Lung (tissue), 12 donors: ENCODE results near the gene CDH4. TPM values are rescaled to one million over a fixed set of nuclear protein-coding genes. Genes with fewer than 3 reads are reported as not detected.

Experiments
- ATAC-seq: fragments of 200-7000 bp; cut with Tn5 transposase; one replicate; pipeline ENCODE4 v1.9.1; 2020; ENCODE audit warnings: moderate number of reproducible peaks; ENCODE audit not compliant: insufficient read depth, low FRiP score
- DNase-seq, 3 donors: peaks; one replicate each; pipeline ENCODE4 v3.0.0-alpha.2; 2013 to 2017
- H3K27ac ChIP-seq, 2 donors: one replicate each; pipeline ENCODE4 v1.5.1; 2013; ENCODE audit warnings: mild to moderate bottlenecking in 2 of 2, moderate library complexity in 2 of 2, control low read depth in 1 of 2, inconsistent platforms in 1 of 2, low read depth in 1 of 2, low read length in 1 of 2
- H3K27me3 ChIP-seq, 3 donors: one replicate each; pipeline ENCODE4 v1.5.1; 2013; ENCODE audit warnings: low read length in 2 of 3; ENCODE audit not compliant: control insufficient read depth in 3 of 3, insufficient read depth in 3 of 3
- H3K36me3 ChIP-seq, 4 donors: one replicate each; pipeline ENCODE4 v1.5.1; 2013; ENCODE audit warnings: low read length in 4 of 4, mild to moderate bottlenecking in 1 of 4, moderate library complexity in 1 of 4; ENCODE audit not compliant: control insufficient read depth in 4 of 4, insufficient read depth in 4 of 4
- H3K4me1 ChIP-seq, 5 donors: one replicate each; pipeline ENCODE4 v1.5.1; 2013; ENCODE audit warnings: low read length in 5 of 5, mild to moderate bottlenecking in 2 of 5, moderate library complexity in 1 of 5; ENCODE audit not compliant: control insufficient read depth in 5 of 5, insufficient read depth in 5 of 5
- H3K4me3 ChIP-seq: one replicate; pipeline ENCODE4 v1.5.1; 2013; ENCODE audit warnings: mild to moderate bottlenecking, control low read depth, moderate library complexity
- H3K9ac ChIP-seq, 2 donors: one replicate each; pipeline ENCODE4 v1.5.1; 2013; ENCODE audit warnings: low read length in 2 of 2, control low read depth in 1 of 2; ENCODE audit not compliant: insufficient read depth in 1 of 2
- H3K9me3 ChIP-seq, 4 donors: one replicate each; pipeline ENCODE4 v1.5.1; 2013; ENCODE audit warnings: low read length in 3 of 4, mild to moderate bottlenecking in 1 of 4, moderate library complexity in 1 of 4; ENCODE audit not compliant: control insufficient read depth in 4 of 4, insufficient read depth in 3 of 4
- WGBS, 2 donors: extraction: QIAGEN DNeasy Blood & Tissue Kit; methylation state at CpG; one replicate each; pipeline ENCODE4 v1.1.7; 2013; 5-methylcytosine and 5-hydroxymethylcytosine counted together
- polyA plus RNA-seq, 2 donors: library from polyadenylated mRNA; stranded (reverse); fragments of 200-250 nt; gene quantifications; one replicate each; pipeline ENCODE4 v1.2.1, GENCODE V29; 2013
- total RNA-seq, 2 donors: library from RNA; depleted of rRNA in 1 of 2; stranded (reverse); fragments of >200 nt in 1 of 2; gene quantifications; one replicate each; pipeline ENCODE4 v1.2.1, GENCODE V29; 2014 to 2021
- TF ChIP-seq, protein P1 (sequence below): IDR thresholded peaks from 2 replicates; pipeline ENCODE4 v1.5.1; 2012; ENCODE audit warnings: mild to moderate bottlenecking; ENCODE audit errors: control extremely low read depth, extremely low read depth
- donor health status: control.
- donor health status: control.
- donor health status: Bipolar disorder and iron deficiency.
- donor health status: healthy.
- donor health status: DM: yes; HTN: yes; CAD: no.

CDH4 gene
- total and polyA plus RNA-seq, 4 donors: 0.10 to 2.1 (median 0.34) TPM

DNA sequence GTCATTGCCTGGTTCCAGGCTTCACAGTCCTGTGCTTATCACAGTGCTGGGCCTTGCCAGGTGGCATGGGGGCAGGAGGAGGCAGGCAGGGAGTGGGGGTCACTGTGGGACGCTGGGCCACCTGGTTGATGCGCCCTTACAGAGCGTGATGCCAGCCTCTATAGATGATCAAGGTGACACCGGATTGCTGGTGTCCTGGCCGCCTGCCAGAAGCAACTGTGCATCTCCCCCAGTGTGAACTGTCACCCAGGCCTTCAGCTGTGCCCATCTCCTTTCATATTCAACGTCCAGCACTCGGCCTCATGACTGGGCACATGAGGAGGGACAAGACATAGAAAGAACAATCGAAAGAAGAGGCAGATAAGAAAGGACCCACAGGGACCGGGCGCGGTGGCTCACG is 494.7 kb downstream of the CDH4 start:
- no peak for ATAC-seq
- no peak overlapping the region for H3K9ac ChIP-seq
- TF ChIP-seq, protein P1, sequence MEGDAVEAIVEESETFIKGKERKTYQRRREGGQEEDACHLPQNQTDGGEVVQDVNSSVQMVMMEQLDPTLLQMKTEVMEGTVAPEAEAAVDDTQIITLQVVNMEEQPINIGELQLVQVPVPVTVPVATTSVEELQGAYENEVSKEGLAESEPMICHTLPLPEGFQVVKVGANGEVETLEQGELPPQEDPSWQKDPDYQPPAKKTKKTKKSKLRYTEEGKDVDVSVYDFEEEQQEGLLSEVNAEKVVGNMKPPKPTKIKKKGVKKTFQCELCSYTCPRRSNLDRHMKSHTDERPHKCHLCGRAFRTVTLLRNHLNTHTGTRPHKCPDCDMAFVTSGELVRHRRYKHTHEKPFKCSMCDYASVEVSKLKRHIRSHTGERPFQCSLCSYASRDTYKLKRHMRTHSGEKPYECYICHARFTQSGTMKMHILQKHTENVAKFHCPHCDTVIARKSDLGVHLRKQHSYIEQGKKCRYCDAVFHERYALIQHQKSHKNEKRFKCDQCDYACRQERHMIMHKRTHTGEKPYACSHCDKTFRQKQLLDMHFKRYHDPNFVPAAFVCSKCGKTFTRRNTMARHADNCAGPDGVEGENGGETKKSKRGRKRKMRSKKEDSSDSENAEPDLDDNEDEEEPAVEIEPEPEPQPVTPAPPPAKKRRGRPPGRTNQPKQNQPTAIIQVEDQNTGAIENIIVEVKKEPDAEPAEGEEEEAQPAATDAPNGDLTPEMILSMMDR: no peak
- no peak overlapping the region for H3K4me3 ChIP-seq
- DNase-seq: no peak
- H3K9me3 ChIP-seq: peaks cover 0 to 13% (median 0%) of the 10 kb centered on the region in 4 donors
- WGBS, 2 donors: 88 to 95% methylated on average over 12 of the region's 12 CpGs
- H3K27me3 ChIP-seq: no peaks in the 10 kb centered on the region
- H3K4me1 ChIP-seq: no peaks in the 10 kb centered on the region
- H3K27ac ChIP-seq: no peak overlapping the region
- H3K36me3 ChIP-seq: no peaks in the 10 kb centered on the region

DNA sequence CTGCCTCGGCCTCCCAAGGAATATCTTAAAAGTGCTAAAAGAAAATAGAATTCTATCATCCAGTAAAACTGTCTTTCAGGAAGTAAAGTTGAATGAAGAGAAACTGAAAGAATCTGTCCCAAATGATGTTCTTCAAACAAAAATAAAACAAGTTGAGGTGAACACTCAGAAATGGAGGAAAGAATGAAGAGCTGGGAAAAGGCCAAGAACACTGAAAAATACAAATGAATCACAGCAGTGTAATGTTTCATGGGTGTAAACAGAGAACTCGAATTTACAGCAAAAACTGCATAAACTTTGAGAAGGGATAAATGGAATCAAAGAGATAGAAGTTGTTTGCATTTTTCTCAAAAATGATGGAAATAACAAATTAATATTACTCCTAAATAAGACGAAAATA is 496.3 kb downstream of the CDH4 start:
- Histone ChIP-seq H3K9ac (no peak overlapping the region), H3K4me3 (no peak overlapping the region), H3K27ac (no peak overlapping the region), H3K27me3 (no peaks in the 10 kb centered on the region), H3K4me1 (no peaks in the 10 kb centered on the region), H3K36me3 (no peaks in the 10 kb centered on the region), H3K9me3 (peaks cover 0 to 13% (median 0%) of the 10 kb centered on the region in 4 donors)
- DNase-seq (no peak), ATAC-seq (no peak)
- TF ChIP-seq, protein P1: no peak
- WGBS, 2 donors: 63 to 68% methylated on average over 3 of the region's 3 CpGs

DNA sequence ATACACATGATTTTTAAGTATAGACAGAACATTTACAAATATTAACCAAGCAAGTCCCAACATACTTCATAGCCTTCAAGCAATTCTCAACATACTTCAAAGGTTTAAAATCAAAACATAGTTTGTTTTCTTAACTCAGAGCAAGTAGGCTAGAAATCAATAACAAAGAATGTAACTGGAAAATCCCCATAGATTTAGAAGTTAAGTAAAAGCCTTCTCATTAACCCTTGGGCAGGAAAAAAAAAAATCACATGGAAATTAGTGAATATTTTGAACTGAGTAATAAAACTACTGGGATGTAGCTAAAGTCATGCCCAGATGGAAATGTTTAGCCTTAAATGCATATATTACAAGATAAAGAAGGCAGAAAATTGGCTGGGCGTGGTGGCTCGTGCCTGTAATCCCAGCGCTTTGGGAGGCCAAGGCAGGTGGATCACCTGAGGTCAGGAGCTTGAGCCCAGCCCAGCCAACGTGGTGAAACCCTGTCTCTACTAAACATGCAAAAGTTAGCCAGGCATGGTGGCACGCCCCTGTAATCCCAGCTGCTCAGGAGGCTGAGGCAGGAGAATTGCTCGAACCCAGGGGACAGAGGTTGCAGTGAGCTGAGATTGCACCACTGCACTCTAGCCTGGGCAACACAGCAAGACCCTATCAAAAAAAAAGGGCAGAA is 497.5 kb downstream of the CDH4 start:
- DNase-seq (no peak), ATAC-seq (no peak)
- H3K36me3 ChIP-seq: no peaks in the 10 kb centered on the region
- H3K9ac ChIP-seq: no peak overlapping the region
- H3K4me1 ChIP-seq: no peaks in the 10 kb centered on the region
- no peak overlapping the region for H3K27ac ChIP-seq
- no peak overlapping the region for H3K4me3 ChIP-seq
- TF ChIP-seq, protein P1: no peak
- 84 to 85% methylated on average over 6 of the region's 6 CpGs for WGBS, 2 donors
- no peaks in the 10 kb centered on the region for H3K27me3 ChIP-seq
- H3K9me3 ChIP-seq: peaks cover 0 to 13% (median 0%) of the 10 kb centered on the region in 4 donors

DNA sequence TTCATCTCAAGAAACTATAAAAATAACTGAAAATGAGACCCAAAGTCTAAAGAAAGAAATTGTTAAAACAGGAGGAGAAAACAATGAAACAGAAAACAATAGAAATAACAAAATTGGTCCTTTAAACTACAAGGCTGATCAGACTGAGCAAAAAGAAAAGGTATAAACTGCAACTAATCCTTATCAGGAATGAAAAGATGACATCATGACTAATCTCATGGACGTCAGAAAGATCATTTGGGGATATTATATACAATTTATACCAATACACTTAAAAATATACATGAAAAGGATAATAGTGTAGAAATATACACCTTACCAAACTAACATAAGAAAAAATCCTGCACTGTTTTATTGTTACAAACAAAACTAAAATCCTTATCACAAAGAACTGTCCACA is 498.0 kb downstream of the CDH4 start:
- Histone ChIP-seq H3K27me3 (no peaks in the 10 kb centered on the region), H3K4me1 (no peaks in the 10 kb centered on the region), H3K9me3 (peaks cover 0 to 13% (median 0%) of the 10 kb centered on the region in 4 donors), H3K36me3 (no peaks in the 10 kb centered on the region), H3K9ac (no peak overlapping the region), H3K27ac (no peak overlapping the region), H3K4me3 (no peak overlapping the region)
- 82 to 85% methylated on average over 1 of the region's 1 CpG for WGBS, 2 donors
- no peak for DNase-seq
- TF ChIP-seq, protein P1: no peak
- no peak for ATAC-seq
